K562 (cell line): ENCODE data around the gene SEPTIN2. TPM values are rescaled to one million over a fixed set of nuclear protein-coding genes. Genes with fewer than 3 reads are reported as not detected.

Source experiments
- ATAC-seq: fragments of 200-7000 bp; cut with Tn5 transposase; 3 replicates; pipeline ENCODE4 v1.9.1; 2020; ENCODE audit warnings: moderate library complexity
- BruUV-seq: library from RNA; stranded (reverse); fragments of 400-500 nt; replicated peaks from 2 replicates; lab custom pipeline; 2021; lab: Mats Ljungman, UMichigan
- CTCF ChIA-PET: fragments of 300-600 bp; formaldehyde crosslinking; extraction: SDS; loops from one replicate; lab custom pipeline; 2021; ENCODE audit warnings: low intra/inter-chr PET ratio; lab: Yijun Ruan, JAX
- POLR2A ChIA-PET: fragments of 300-600, 350-650 bp; sonication (Branson Sonifier 250); formaldehyde crosslinking; extraction: SDS; loops from one replicate; lab custom pipeline; 2021; ENCODE audit warnings: antibody characterized with exemption, inconsistent platforms; lab: Yijun Ruan, JAX
- DNase-seq, 4 experiments: peaks; one replicate each; pipeline versions ENCODE4 v3.0.0 to v3.0.0-alpha.2; 2011 to 2018; ENCODE audit warnings: low spot score in 3 of 4, mixed read lengths in 3 of 4; ENCODE audit errors: extremely low read depth in 1 of 4
- FAIRE-seq: peaks from 2 replicates; lab custom pipeline; 2011; peaks lifted over from hg19 to GRCh38; lab: Jason Lieb, UNC
- H2AFZ ChIP-seq: 2 replicates; pipeline ENCODE4 v1.6.0; 2011; ENCODE audit warnings: low read depth, low read length, control low read depth, inconsistent platforms
- H3K27ac ChIP-seq: fragments of 200-600 bp; 3 replicates; pipeline ENCODE4 v1.8.0; 2011; ENCODE audit warnings: low read depth, mild to moderate bottlenecking, control low read depth, inconsistent platforms, low read length, moderate library complexity, mixed read lengths; ENCODE audit errors: extremely low read depth
- H3K27me3 ChIP-seq, 2 experiments: fragments of 300-600 bp in 1 of 2; 2 replicates in 1 of 2; 3 replicates in 1 of 2; pipeline versions ENCODE4 v1.6.0 to v1.8.0; 2011; ENCODE audit warnings: inconsistent platforms in 2 of 2, low read length in 2 of 2, mild to moderate bottlenecking in 1 of 2, mixed read lengths in 1 of 2, moderate library complexity in 1 of 2; ENCODE audit not compliant: control insufficient read depth in 2 of 2, insufficient read depth in 2 of 2
- H3K36me3 ChIP-seq: fragments of 300-600 bp; 3 replicates; pipeline ENCODE4 v1.8.0; 2011; ENCODE audit warnings: mild to moderate bottlenecking, low read length, inconsistent platforms; ENCODE audit not compliant: control insufficient read depth, insufficient read depth
- H3K4me1 ChIP-seq, 2 experiments: fragments of 200-600 bp in 1 of 2; replicated peaks in 1 of 2; 2 replicates in 1 of 2; 3 replicates in 1 of 2; pipeline versions ENCODE4 v1.5.1 to v1.8.0; 2011; ENCODE audit warnings: inconsistent platforms in 2 of 2, low read length in 2 of 2, mild to moderate bottlenecking in 1 of 2, mixed read lengths in 1 of 2, moderate library complexity in 1 of 2; ENCODE audit not compliant: control insufficient read depth in 2 of 2, insufficient read depth in 2 of 2
- H3K4me2 ChIP-seq: 2 replicates; pipeline ENCODE4 v1.6.1; 2011; ENCODE audit warnings: low read length, control low read depth, inconsistent platforms, mixed read lengths; ENCODE audit not compliant: insufficient read depth
- H3K4me3 ChIP-seq: fragments of 200-600 bp; sonication (generic), shearing (Covaris generic); 2 replicates; pipeline ENCODE4 v1.5.1; 2016; ENCODE audit warnings: control low read depth, inconsistent platforms
- H3K79me2 ChIP-seq: fragments of 200-600 bp; 3 replicates; pipeline ENCODE4 v1.8.0; 2011; ENCODE audit warnings: low read length, inconsistent platforms; ENCODE audit not compliant: control insufficient read depth, insufficient read depth
- H3K9ac ChIP-seq, 2 experiments: 2 replicates each; pipeline versions ENCODE4 v1.6.0 to v1.6.1; 2011; ENCODE audit warnings: low read depth in 2 of 2, low read length in 2 of 2, control low read depth in 1 of 2, inconsistent platforms in 1 of 2, mild to moderate bottlenecking in 1 of 2, mixed read lengths in 1 of 2; ENCODE audit not compliant: insufficient read depth in 1 of 2
- H3K9me1 ChIP-seq: one replicate; pipeline ENCODE4 v1.6.0; 2011; ENCODE audit warnings: inconsistent platforms, mild to moderate bottlenecking, low read length, moderate library complexity; ENCODE audit not compliant: control insufficient read depth, insufficient read depth
- H3K9me3 ChIP-seq: replicated peaks from 2 replicates; pipeline ENCODE4 v1.5.1; 2011; ENCODE audit warnings: low read depth, low read length, inconsistent platforms; ENCODE audit not compliant: control insufficient read depth, insufficient read depth
- H4K20me1 ChIP-seq: replicated peaks from 2 replicates; pipeline ENCODE4 v1.6.1; 2011; ENCODE audit warnings: low read length, inconsistent platforms, mixed read lengths; ENCODE audit not compliant: control insufficient read depth, insufficient read depth
- ADNP ChIP-seq: fragments of 200-800 bp; sonication (Bioruptor generic); IDR thresholded peaks from 2 replicates; pipeline ENCODE4 v1.6.1; 2016; ENCODE audit warnings: missing genetic modification characterization, missing compliant biosample characterization
- DLX4 ChIP-seq: fragments of 250-450 bp; sonication (Bioruptor Pico); IDR thresholded peaks from 2 replicates; pipeline ENCODE4 v1.6.1; 2021; ENCODE audit warnings: mild to moderate bottlenecking
- HDAC1 ChIP-seq, 2 experiments: fragments of 450-650 bp; IDR thresholded peaks; 2 replicates each; pipeline ENCODE4 v1.6.1; 2016 to 2017; ENCODE audit warnings: inconsistent platforms in 1 of 2, mild to moderate bottlenecking in 1 of 2, moderate library complexity in 1 of 2
- MEIS2 ChIP-seq: fragments of 450-650 bp; IDR thresholded peaks from 2 replicates; pipeline ENCODE4 v1.6.1; 2014; ENCODE audit warnings: mild to moderate bottlenecking; ENCODE audit not compliant: partially characterized antibody
- MTA3 ChIP-seq: fragments of 450-650 bp; formaldehyde crosslinking; IDR thresholded peaks from 2 replicates; pipeline ENCODE4 v1.6.1; 2017; ENCODE audit warnings: mild to moderate bottlenecking, borderline replicate concordance
- NFIC ChIP-seq: fragments of 450-650 bp; IDR thresholded peaks from 2 replicates; pipeline ENCODE4 v1.6.1; 2017; ENCODE audit warnings: mild to moderate bottlenecking, inconsistent platforms
- NR2F6 ChIP-seq: fragments of 450-650 bp; formaldehyde crosslinking; IDR thresholded peaks from 2 replicates; pipeline ENCODE4 v1.4.0; 2020; ENCODE audit warnings: mild to moderate bottlenecking
- RNF219 ChIP-seq: fragments of 250-450 bp; sonication (Bioruptor Pico); IDR thresholded peaks from 2 replicates; pipeline ENCODE4 v1.5.0; 2022; ENCODE audit warnings: mild to moderate bottlenecking
- TSC22D4 ChIP-seq: fragments of 450-650 bp; IDR thresholded peaks from 2 replicates; pipeline ENCODE4 v1.6.1; 2016; ENCODE audit warnings: missing genetic modification characterization, missing biosample characterization, control low read depth
- ZNF12 ChIP-seq: sonication (generic); formaldehyde crosslinking; IDR thresholded peaks from 2 replicates; pipeline ENCODE4 v1.4.0; 2020; ENCODE audit warnings: mild to moderate bottlenecking, missing genetic modification reagents
- ZNF217 ChIP-seq: sonication (generic); formaldehyde crosslinking; IDR thresholded peaks from 2 replicates; pipeline ENCODE4 v1.8.0; 2022; ENCODE audit warnings: mild to moderate bottlenecking, missing genetic modification reagents
- ZNF282 ChIP-seq: sonication (generic); formaldehyde crosslinking; IDR thresholded peaks from 2 replicates; pipeline ENCODE4 v1.8.1; 2023; ENCODE audit warnings: missing genetic modification reagents
- ZNF586 ChIP-seq: fragments of 450-650 bp; formaldehyde crosslinking; conservative IDR thresholded peaks from 2 replicates; pipeline ENCODE4 v1.4.0; 2020; ENCODE audit warnings: mild to moderate bottlenecking, moderate library complexity
- WGBS: fragments of 100-300 bp; shearing (Covaris generic); methylation state at CpG from one replicate; pipeline ENCODE4 v1.1.6; 2016; ENCODE audit warnings: low coverage, mixed read lengths; ENCODE audit not compliant: insufficient coverage; ENCODE audit errors: missing lambda C conversion rate; 5-methylcytosine and 5-hydroxymethylcytosine counted together
- in situ Hi-C: fragments of 300-500 bp; cut with MboI; formaldehyde crosslinking; loops from 4 replicates; pipeline ENCODE4 v1.15.0; 2018; ENCODE audit warnings: inconsistent platforms, mixed read lengths
- intact Hi-C: fragments of 100-400 bp; cut with micrococcal nuclease; formaldehyde crosslinking; loops from 2 replicates; pipeline ENCODE4 v1.14.2; 2022
- polyA plus RNA-seq, 8 experiments: library from polyadenylated mRNA; depleted of rRNA in 4 of 8; stranded (reverse) in 5 of 8; unstranded in 3 of 8; fragments of >200 nt; fragmentation: Nextera tagmentation in 2 of 8; fragmentation: Illumina TruSeq in 1 of 8; extraction: Ambion mirVana in 2 of 8; extraction: Trizol in 1 of 8; gene quantifications; 2 replicates each; pipeline versions ENCODE4 v1.2.1 to v1.2.3, GENCODE V29; 2011 to 2014; ENCODE audit warnings: inconsistent platforms in 1 of 8, missing spikeins in 1 of 8
- total RNA-seq, 7 experiments: library from RNA; depleted of rRNA in 6 of 7; stranded (reverse); fragments of >200 nt in 6 of 7; fragmentation: Illumina TruSeq in 2 of 7; extraction: Trizol in 2 of 7; gene quantifications; 2 replicates each; pipeline versions ENCODE4 v1.2.1 to v1.2.3, GENCODE V29; 2011 to 2021; ENCODE audit warnings: low replicate concordance in 1 of 7
- TF ChIP-seq, protein P1 (sequence below), 2 experiments: fragments of 450-650 bp in 1 of 2; sonication (generic) in 1 of 2; formaldehyde crosslinking; conservative IDR thresholded peaks; 2 replicates each; pipeline versions ENCODE4 v1.4.0 to v1.8.1; 2020 to 2022; ENCODE audit warnings: mild to moderate bottlenecking in 1 of 2, missing genetic modification reagents in 1 of 2

SEPTIN2 gene
- total and polyA plus RNA-seq, 9 of the 15 experiments (the other 6 are each of a cell fraction or from before 2014, with no cell fraction given): 121 to 367 (median 166) TPM

DNA sequence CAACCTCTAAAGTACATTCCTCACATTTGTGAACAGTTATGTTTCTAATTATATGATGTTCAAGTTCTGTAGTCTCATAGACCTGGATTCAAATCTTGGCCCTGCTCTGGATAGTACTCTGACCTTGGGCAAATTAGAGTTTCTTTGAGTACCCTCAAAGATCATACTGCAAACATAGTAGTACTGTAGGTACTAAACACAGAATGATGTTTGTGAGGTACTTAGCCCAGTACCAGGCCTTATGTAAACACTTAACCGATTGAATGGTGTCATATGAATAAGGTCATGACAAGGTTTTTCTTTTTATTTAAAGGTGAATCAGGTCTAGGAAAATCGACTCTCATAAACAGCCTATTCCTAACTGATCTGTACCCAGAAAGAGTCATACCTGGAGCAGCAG lies 19.1 kb downstream of the SEPTIN2 start:
- H3K4me1 ChIP-seq: peaks cover 0 to 4% of the 10 kb centered on the region in 2 experiments; a peak in 2 of 5 replicates
- no peaks in the 10 kb centered on the region for H3K27me3 ChIP-seq
- ATAC-seq (no peak), FAIRE-seq (no peak), DNase-seq (no peak)
- peaks cover 13% of the 10 kb centered on the region for H3K79me2 ChIP-seq
- in situ Hi-C loops (no loop called here), intact Hi-C loops (no loop called here)
- no peaks in the 10 kb centered on the region for H3K9me3 ChIP-seq
- WGBS: 89% methylated on average over 2 of the region's 2 CpGs
- H3K9ac ChIP-seq: no peak overlapping the region
- H3K9me1 ChIP-seq: no peaks in the 10 kb centered on the region
- H2AFZ ChIP-seq: no peak overlapping the region
- no TSS peak for BruUV-seq
- peaks cover 72% of the 10 kb centered on the region for H3K36me3 ChIP-seq
- TF ChIP-seq HDAC1 (IDR thresholded peaks at IDR 0.05) (no peak), ZNF282 (CRISPR knock-in tag) (no peak), ADNP (tag) (no peak), ZNF586 (no peak), MTA3 (no peak), TSC22D4 (tag) (no peak), DLX4 (CRISPR knock-in tag) (no peak), ZNF217 (no peak), ZNF12 (CRISPR knock-in tag) (no peak), MEIS2 (no peak), RNF219 (CRISPR knock-in tag) (no peak), NR2F6 (CRISPR knock-in tag) (no peak), NFIC (no peak)
- TF ChIP-seq, protein P1, sequence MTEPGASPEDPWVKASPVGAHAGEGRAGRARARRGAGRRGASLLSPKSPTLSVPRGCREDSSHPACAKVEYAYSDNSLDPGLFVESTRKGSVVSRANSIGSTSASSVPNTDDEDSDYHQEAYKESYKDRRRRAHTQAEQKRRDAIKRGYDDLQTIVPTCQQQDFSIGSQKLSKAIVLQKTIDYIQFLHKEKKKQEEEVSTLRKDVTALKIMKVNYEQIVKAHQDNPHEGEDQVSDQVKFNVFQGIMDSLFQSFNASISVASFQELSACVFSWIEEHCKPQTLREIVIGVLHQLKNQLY (CRISPR knock-in tag; conservative IDR thresholded peaks at IDR 0.05): no peak
- TF ChIP-seq, all 486 proteins: peak for 0
- ChIA-PET POLR2A (interaction anchor here (0.7 kb wide), 1 partner anchor 20 kb away, joined by 3 read pairs; the partner anchor contains the start of gene HDLBP), CTCF (no interaction called here)
- Histone ChIP-seq H3K4me3 (no peak overlapping the region), H3K27ac (no peak overlapping the region), H4K20me1 (no peaks in the 10 kb centered on the region; the same call in 1 of the 2 replicates), H3K4me2 (no peak overlapping the region)
